IPS-11a (cell line): ENCODE measurements around the gene CCL4.
"Not testable (repeated sequence)": the region's sequence is repeated elsewhere in the genome, so short reads cannot be mapped to it uniquely, and the experiment has no call there.

ENCODE experiments used
- H3K4me3 ChIP-seq: one replicate; pipeline ENCODE4 v1.5.1; 2013; ENCODE audit warnings: low read depth, low read length, control low read depth

The CCL4 gene

DNA sequence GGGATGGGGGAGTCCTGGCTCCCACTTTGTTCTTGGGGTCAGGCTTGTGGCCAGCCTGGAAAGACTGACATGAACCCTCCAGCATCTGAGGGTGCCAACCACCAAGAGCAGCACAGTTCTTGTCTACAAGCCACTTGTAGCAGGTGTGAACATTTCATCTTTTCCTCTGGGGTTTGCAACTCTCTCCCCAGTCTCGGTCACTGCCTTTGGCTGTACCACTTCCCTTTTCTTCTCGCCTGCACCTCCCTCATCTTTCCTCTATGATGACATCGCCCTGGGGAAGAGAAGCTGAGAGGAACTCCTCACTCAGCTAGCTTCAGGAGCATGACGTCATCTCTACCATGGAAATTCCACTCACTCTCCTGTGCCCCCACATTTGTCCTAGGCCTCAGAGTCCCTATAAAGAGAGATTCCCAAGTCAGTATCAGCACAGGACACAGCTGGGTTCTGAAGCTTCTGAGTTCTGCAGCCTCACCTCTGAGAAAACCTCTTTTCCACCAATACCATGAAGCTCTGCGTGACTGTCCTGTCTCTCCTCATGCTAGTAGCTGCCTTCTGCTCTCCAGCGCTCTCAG lies at the start of gene CCL4:
Gene CCL4, plus strand, starts transcription at position 427 of the 575 bp plus-strand sequence. Its CDS starts 79 bp downstream, at position 506.
- H3K4me3 ChIP-seq, result not testable (repeated sequence)

GRCh38 chr17:36055171-36055570 lies 48.5 kb upstream of the CCL4 start:
- H3K4me3 ChIP-seq, result no peak overlapping the region

GRCh38 chr17:36055921-36056520 lies 47.6 kb upstream of the CCL4 start:
- no peak overlapping the region for H3K4me3 ChIP-seq

DNA sequence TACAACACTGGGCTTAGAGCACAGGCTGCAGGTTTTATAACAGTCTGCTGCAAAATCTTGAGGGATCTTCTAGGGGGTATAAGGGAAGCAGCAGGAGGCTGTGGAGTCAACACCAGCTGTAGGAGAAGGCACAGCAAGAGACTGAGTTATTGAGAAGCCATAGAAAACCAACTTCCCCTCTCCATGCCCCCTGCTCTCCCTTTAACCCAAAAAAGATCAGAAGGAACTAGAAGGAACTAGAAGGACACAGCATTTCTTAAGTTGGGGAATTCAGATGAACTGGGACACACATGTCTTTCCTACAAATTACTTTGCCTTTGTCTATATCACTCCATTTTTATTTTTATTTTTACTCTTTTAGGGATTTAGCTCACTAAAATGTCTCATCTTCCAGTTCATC lies 45.7 kb upstream of the CCL4 start:
- H3K4me3 ChIP-seq, result no peak overlapping the region

GRCh38 chr17:36059406-36059805 lies 44.2 kb upstream of the CCL4 start:
- H3K4me3 ChIP-seq, result no peak overlapping the region

- no peak overlapping the region for H3K4me3 ChIP-seq
Measured at GRCh38 chr17:36060816-36061215, 42.8 kb upstream of the CCL4 start.

DNA sequence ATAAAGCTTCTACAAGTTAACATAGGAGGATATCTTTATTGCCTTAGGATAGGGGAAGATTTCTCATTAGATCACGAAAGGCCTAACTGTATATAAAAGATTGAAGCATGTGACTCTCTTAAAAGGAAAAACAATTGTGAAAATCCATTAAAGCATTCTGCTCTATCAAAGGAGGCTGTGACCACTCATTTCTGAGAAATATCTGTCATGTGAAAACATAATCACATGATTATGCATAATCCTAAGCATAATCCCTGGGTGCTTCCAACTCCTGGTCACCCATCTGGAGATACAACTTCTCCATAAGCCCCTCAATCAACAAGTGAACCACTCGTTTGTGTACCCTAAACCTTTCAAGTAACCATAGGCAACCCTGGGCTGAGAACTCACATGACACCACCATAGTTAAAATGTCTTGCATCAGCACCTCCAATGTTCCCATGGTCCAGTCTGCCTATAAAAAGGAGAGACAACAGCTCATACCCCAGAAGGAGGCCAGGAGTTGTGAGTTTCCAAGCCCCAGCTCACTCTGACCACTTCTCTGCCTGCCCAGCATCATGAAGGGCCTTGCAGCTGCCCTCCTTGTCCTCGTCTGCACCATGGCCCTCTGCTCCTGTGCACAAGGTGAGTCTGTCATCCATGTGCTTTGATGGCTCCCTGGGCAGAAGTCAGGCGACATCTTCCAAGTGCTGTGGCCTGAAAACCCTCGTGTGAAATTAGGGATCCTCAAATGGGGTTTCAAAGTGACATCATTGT lies 39.7 kb upstream of the CCL4 start, which contains the start of gene CCL18:
Gene CCL18, plus strand, starts transcription at position 487 of the 756 bp plus-strand sequence. Its CDS starts 71 bp downstream, at position 558.
- no peak within 1 kb of the TSS for H3K4me3 ChIP-seq

DNA sequence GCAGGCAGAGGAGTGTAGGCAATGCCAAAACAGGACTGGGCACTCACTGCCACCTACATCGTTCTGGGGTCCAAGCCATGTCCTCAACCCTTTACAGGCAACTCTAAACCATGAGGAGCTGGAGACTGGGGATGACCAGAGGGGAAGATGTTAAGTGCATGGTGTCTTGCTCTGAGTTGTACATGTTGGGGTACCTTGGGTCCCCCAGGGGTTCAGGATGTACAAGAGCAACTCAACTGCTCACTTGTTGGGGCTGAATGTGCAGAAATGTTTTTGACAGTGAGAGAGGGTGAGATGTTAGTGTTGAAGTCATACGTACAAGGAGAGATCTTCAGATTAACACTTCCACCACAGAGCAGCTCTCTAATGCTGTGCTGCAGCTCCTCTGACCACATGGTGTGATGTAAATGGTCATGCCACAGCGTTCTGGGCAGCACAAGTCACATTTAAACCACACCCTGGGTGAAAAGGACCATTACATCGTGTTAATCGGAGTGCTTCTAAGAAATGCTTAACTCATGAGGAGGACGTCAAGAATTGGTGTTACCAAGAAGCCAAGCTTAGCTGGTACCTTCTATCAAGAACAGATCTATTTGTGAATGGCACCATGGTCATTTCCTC lies 37.2 kb upstream of the CCL4 start:
- H3K4me3 ChIP-seq, result no peak overlapping the region

- no peak overlapping the region for H3K4me3 ChIP-seq
Measured at GRCh38 chr17:36068524-36068923, 35.1 kb upstream of the CCL4 start.

GRCh38 chr17:36069136-36069535 lies 34.5 kb upstream of the CCL4 start:
- no peak overlapping the region for H3K4me3 ChIP-seq

GRCh38 chr17:36070427-36070826 lies 33.2 kb upstream of the CCL4 start:
- no peak overlapping the region for H3K4me3 ChIP-seq

DNA sequence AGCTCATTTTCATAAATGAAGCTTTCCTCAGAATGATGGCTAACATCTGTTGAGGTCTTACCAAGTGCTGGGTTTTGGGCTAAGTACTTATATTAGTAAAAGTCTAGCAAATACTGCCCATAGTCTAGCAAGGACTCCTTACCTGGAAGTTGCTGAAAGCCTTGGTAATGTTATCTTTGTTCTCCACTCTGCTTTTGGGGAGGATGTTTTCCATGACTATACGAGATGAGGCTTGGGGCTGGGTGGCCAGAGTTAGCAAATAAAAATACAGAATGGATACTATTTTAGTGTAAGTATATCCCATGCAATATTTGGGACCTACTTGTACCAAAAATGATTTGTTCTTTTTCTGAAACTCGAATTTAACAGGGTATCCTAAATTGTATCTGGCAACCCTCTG lies 31.9 kb upstream of the CCL4 start:
- no peak overlapping the region for H3K4me3 ChIP-seq

GRCh38 chr17:36072431-36073121 lies 31.1 kb upstream of the CCL4 start:
- no peak overlapping the region for H3K4me3 ChIP-seq

DNA sequence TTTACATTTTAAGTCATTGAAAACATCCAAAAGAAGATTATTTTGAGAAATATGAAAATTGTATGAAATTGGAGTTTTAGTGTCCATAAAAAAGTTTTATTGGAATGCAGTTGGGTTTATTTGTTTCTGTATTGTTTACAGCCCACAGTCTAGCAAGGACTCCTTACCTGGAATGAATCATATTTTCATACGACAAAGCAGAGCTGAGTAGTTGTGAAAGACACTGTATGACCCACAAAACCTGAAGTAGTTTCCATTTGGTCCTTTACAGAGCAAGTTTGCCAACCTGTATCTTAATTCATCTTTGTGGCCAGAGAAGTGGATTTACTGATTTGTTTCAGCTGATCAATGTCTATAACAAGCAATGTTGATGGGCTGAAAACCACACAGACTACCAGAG lies 29.3 kb upstream of the CCL4 start:
- H3K4me3 ChIP-seq, result no peak overlapping the region

GRCh38 chr17:36081681-36082471 lies 21.8 kb upstream of the CCL4 start:
- H3K4me3 ChIP-seq, result not testable (repeated sequence)

- not testable (repeated sequence) for H3K4me3 ChIP-seq
Measured at GRCh38 chr17:36082482-36083120, 21.0 kb upstream of the CCL4 start.

GRCh38 chr17:36083691-36084090 lies 19.9 kb upstream of the CCL4 start:
- not testable (repeated sequence) for H3K4me3 ChIP-seq

DNA sequence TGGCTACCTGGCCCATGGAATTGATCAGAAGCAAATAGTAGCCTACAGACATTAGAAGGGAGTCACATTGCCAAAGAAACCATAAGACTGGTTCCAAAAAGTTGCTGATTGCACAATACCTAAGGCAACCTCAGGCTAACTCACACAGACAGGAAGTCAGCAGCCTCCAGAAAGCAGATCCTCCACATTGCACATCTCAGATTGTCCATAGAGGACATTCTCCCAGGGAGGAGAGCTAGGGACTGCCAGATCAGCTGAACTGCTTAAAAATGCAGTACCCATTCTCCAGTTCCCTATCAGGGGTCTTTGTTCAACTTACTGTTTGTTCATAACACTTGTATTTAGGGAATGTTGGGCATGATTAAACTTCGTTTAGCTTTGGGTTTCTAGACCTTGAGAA lies 17.9 kb upstream of the CCL4 start:
- H3K4me3 ChIP-seq, result no peak overlapping the region

DNA sequence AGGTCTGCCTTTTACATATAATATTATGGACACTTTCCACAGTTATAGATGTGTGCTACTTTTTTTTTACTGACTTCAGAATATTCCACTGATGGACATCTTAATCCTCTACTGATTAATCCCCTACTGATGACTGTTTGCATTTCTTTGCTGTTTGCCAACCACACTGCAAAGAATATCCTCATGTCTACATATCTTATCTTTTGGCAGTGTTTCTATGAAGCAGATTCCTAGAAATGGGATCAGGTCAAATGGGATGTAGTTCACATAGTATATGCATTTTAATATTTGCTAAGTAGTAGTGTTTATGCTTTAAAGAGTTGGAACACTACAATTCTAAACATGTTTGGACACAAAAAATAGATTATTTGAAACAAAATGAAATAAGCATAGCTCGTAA lies 16.8 kb upstream of the CCL4 start:
- no peak overlapping the region for H3K4me3 ChIP-seq

DNA sequence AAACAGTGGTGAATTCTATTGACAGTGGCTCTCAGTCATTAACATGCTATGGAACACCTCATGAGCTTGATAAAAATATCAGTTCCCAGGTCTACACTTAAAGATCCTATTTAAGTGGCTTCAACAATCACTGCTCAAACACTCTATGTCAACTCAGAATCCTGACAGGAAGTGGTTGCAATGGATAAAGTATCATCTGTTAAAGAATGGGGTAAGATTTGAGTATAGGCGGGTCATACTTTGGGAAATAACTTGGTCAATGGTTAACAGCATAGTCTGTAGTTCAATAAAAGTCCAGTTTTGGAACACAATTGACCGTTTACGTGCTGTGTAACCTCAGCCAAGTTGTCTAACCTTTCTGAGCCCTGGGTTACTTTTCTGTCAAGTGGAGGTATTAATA lies 16.2 kb upstream of the CCL4 start:
- H3K4me3 ChIP-seq, result not testable (repeated sequence)
